ENCODE data around the gene SERPINE2.

- TF ChIP-seq POLR2AphosphoS5 (IDR thresholded peaks at IDR 0.05; ENCODE audit: low read depth, low read length): no peak
- no peak for TF ChIP-seq TAF1 (IDR thresholded peaks at IDR 0.05; ENCODE audit: borderline replicate concordance, low read depth, low read length)
- no peak for TF ChIP-seq POLR2A (IDR thresholded peaks at IDR 0.05; ENCODE audit: low read depth, low read length)
These were observed 88.4 kb downstream of the SERPINE2 start for GRCh38 chr2:223950448-223951347.
